DND-41 (cell line): ENCODE measurements around the gene SNCG.

Source experiments
- ATAC-seq: fragments of 200-7000 bp; cut with Tn5 transposase; 3 replicates; pipeline ENCODE4 v1.9.1; 2021; ENCODE audit warnings: low read depth; ENCODE audit not compliant: insufficient read depth
- DNase-seq: peaks from one replicate; pipeline ENCODE4 v3.0.0-alpha.2; 2020
- H2AFZ ChIP-seq: 2 replicates; pipeline ENCODE4 v1.6.0; 2012; ENCODE audit warnings: low read depth, low read length
- H3K27ac ChIP-seq: 2 replicates; pipeline ENCODE4 v1.5.1; 2012; ENCODE audit warnings: low read length, inconsistent platforms
- H3K27me3 ChIP-seq: fragments of 200-600 bp; sonication (generic); 2 replicates; pipeline ENCODE4 v1.6.0; 2012; ENCODE audit warnings: low read length, mild to moderate bottlenecking, inconsistent platforms; ENCODE audit not compliant: insufficient read depth, poor library complexity
- H3K36me3 ChIP-seq: 2 replicates; pipeline ENCODE4 v1.5.1; 2012; ENCODE audit warnings: low read length, inconsistent platforms; ENCODE audit not compliant: insufficient read depth
- H3K4me1 ChIP-seq: 2 replicates; pipeline ENCODE4 v1.5.1; 2012; ENCODE audit warnings: mild to moderate bottlenecking, low read length; ENCODE audit not compliant: insufficient read depth
- H3K4me2 ChIP-seq: 2 replicates; pipeline ENCODE4 v1.6.0; 2012; ENCODE audit warnings: mild to moderate bottlenecking, moderate library complexity, low read length, inconsistent platforms; ENCODE audit not compliant: insufficient read depth
- H3K4me3 ChIP-seq, 2 experiments: fragments of 200-600 bp in 1 of 2; shearing (Covaris generic) in 1 of 2; 2 replicates each; pipeline ENCODE4 v1.5.1; 2012 to 2016; ENCODE audit warnings: inconsistent platforms in 2 of 2, low read length in 2 of 2, mild to moderate bottlenecking in 2 of 2, low read depth in 1 of 2, moderate library complexity in 1 of 2
- H3K79me2 ChIP-seq: 2 replicates; pipeline ENCODE4 v1.6.0; 2012; ENCODE audit warnings: low read length, inconsistent platforms; ENCODE audit not compliant: insufficient read depth
- H3K9ac ChIP-seq: 2 replicates; pipeline ENCODE4 v1.6.0; 2012; ENCODE audit warnings: low read depth, mild to moderate bottlenecking, inconsistent platforms, low read length, moderate library complexity
- H3K9me3 ChIP-seq: 2 replicates; pipeline ENCODE4 v1.5.1; 2012; ENCODE audit warnings: low read length, moderate library complexity, mild to moderate bottlenecking, inconsistent platforms; ENCODE audit not compliant: insufficient read depth, severe bottlenecking
- H4K20me1 ChIP-seq: 2 replicates; pipeline ENCODE4 v1.6.0; 2012; ENCODE audit warnings: low read length; ENCODE audit not compliant: insufficient read depth
- CTCF ChIP-seq: IDR thresholded peaks from 2 replicates; pipeline ENCODE4 v1.5.1; 2012; ENCODE audit warnings: borderline replicate concordance, low read length, moderate library complexity, mild to moderate bottlenecking; ENCODE audit not compliant: poor library complexity, severe bottlenecking; ENCODE audit errors: extremely low read depth
- EZH2 ChIP-seq: IDR thresholded peaks from 3 replicates; pipeline ENCODE4 v1.6.1; 2012; ENCODE audit warnings: borderline replicate concordance, low read depth, mild to moderate bottlenecking, moderate library complexity, low read length, inconsistent platforms; ENCODE audit not compliant: severe bottlenecking

SNCG gene

GRCh38 chr10:86955501-86956194 lies 2.8 kb upstream of the SNCG start:
- Histone ChIP-seq H3K4me2 (no peak overlapping the region), H3K9ac (no peak overlapping the region), H3K4me3 (no peak overlapping the region), H4K20me1 (no peaks in the 10 kb centered on the region), H3K79me2 (no peaks in the 10 kb centered on the region), H3K27ac (no peak overlapping the region), H3K27me3 (no peaks in the 10 kb centered on the region), H3K4me1 (no peaks in the 10 kb centered on the region), H2AFZ (no peak overlapping the region), H3K36me3 (no peaks in the 10 kb centered on the region), H3K9me3 (peaks cover 5% of the 10 kb centered on the region)
- DNase-seq (no peak), ATAC-seq (no peak)
- TF ChIP-seq CTCF (no peak), EZH2 (no peak)

- Histone ChIP-seq H3K4me1 (no peaks in the 10 kb centered on the region), H3K27me3 (no peaks in the 10 kb centered on the region), H3K27ac (no peak overlapping the region), H3K9ac (no peak overlapping the region), H4K20me1 (no peaks in the 10 kb centered on the region), H3K4me2 (no peak overlapping the region), H3K36me3 (no peaks in the 10 kb centered on the region), H3K4me3 (no peak overlapping the region), H2AFZ (no peak overlapping the region), H3K79me2 (no peaks in the 10 kb centered on the region), H3K9me3 (peaks cover 5% of the 10 kb centered on the region)
- no peak for TF ChIP-seq EZH2
- no peak for TF ChIP-seq CTCF
- ATAC-seq (no peak), DNase-seq (no peak)
Measured at GRCh38 chr10:86956195-86956847, 2.1 kb upstream of the SNCG start.

GRCh38 chr10:86956848-86957448 lies 1.5 kb upstream of the SNCG start:
- H3K9me3 ChIP-seq, result peaks cover 3% of the 10 kb centered on the region
- H3K4me1 ChIP-seq, result no peaks in the 10 kb centered on the region
- no peak overlapping the region for H3K27ac ChIP-seq
- H2AFZ ChIP-seq, result no peak overlapping the region
- H3K36me3 ChIP-seq, result no peaks in the 10 kb centered on the region
- H3K4me3 ChIP-seq, result no peak overlapping the region
- no peaks in the 10 kb centered on the region for H4K20me1 ChIP-seq
- H3K27me3 ChIP-seq, result no peaks in the 10 kb centered on the region
- ATAC-seq (no peak), DNase-seq (no peak)
- H3K9ac ChIP-seq, result no peak overlapping the region
- no peak for TF ChIP-seq CTCF
- TF ChIP-seq EZH2, result no peak
- H3K79me2 ChIP-seq, result no peaks in the 10 kb centered on the region
- H3K4me2 ChIP-seq, result no peak overlapping the region
